ENCODE measurements around the gene PADI3. TPM values are rescaled to one million over a fixed set of nuclear protein-coding genes. Genes with fewer than 3 reads are reported as not detected.

PADI3 gene
- total and polyA plus RNA-seq, 2 of the 8 experiments (the other 6 are each of a cell fraction or from before 2014, with no cell fraction given): 0.37 to 0.94 TPM

- TF ChIP-seq MAFK (IDR thresholded peaks at IDR 0.05; ENCODE audit: low read depth, low read length) (no peak), ZNF274 (IDR thresholded peaks at IDR 0.05; ENCODE audit: borderline replicate concordance, extremely low read depth, low read length) (no peak), RFX5 (IDR thresholded peaks at IDR 0.05; ENCODE audit: borderline replicate concordance, low read depth, low read length) (no peak), BCL11A (IDR thresholded peaks at IDR 0.05; ENCODE audit: low read depth in 2 of 2, low read length in 2 of 2) (no peak), JUN (IDR thresholded peaks at IDR 0.05; ENCODE audit: low read depth, low read length) (no peak), TAF1 (IDR thresholded peaks at IDR 0.05; ENCODE audit: low read depth, low read length) (no peak), GABPA (IDR thresholded peaks at IDR 0.05; ENCODE audit: borderline replicate concordance, insufficient read depth, low read length) (no peak), TBP (IDR thresholded peaks at IDR 0.05; ENCODE audit: low read depth, low read length) (no peak)
Measured at GRCh38 chr1:17277511-17278159, 28.7 kb downstream of the PADI3 start (continued).

Measured in H1 (cell line).